DOHH2 (cell line): Measurements from ENCODE around the gene PORCN.

Experiments used
- H3F3A ChIP-seq: fragments of 200-600 bp; sonication (generic), shearing (Covaris generic); 2 replicates; pipeline ENCODE4 v1.6.0; 2016; ENCODE audit warnings: antibody characterized with exemption, mild to moderate bottlenecking; ENCODE audit not compliant: control insufficient read depth, insufficient read depth
- H3K27ac ChIP-seq: fragments of 200-600 bp; sonication (generic); 2 replicates; pipeline ENCODE4 v1.5.1; 2014; ENCODE audit warnings: low read depth, mild to moderate bottlenecking, low read length, moderate library complexity
- H3K27me3 ChIP-seq: fragments of 200-600 bp; sonication (generic); 2 replicates; pipeline ENCODE4 v1.6.1; 2014; ENCODE audit warnings: mild to moderate bottlenecking, low read length, mixed read lengths; ENCODE audit not compliant: control insufficient read depth
- H3K36me3 ChIP-seq: fragments of 200-600 bp; sonication (generic); 2 replicates; pipeline ENCODE4 v1.6.1; 2014; ENCODE audit warnings: mild to moderate bottlenecking, low read length, moderate library complexity, mixed read lengths; ENCODE audit not compliant: control insufficient read depth
- H3K4me1 ChIP-seq: fragments of 200-600 bp; sonication (generic); 2 replicates; pipeline ENCODE4 v1.6.1; 2014; ENCODE audit warnings: mild to moderate bottlenecking, low read length, mixed read lengths; ENCODE audit not compliant: control insufficient read depth
- H3K4me2 ChIP-seq: fragments of 200-600 bp; sonication (generic); 2 replicates; pipeline ENCODE4 v1.6.0; 2014; ENCODE audit warnings: mild to moderate bottlenecking, low read length, moderate library complexity
- H3K4me3 ChIP-seq: fragments of 200-600 bp; sonication (generic); 2 replicates; pipeline ENCODE4 v1.5.1; 2014; ENCODE audit warnings: mild to moderate bottlenecking, low read length, mixed read lengths
- H3K79me2 ChIP-seq: fragments of 200-600 bp; sonication (generic); 2 replicates; pipeline ENCODE4 v1.6.1; 2014; ENCODE audit warnings: mild to moderate bottlenecking, low read length, mixed read lengths; ENCODE audit not compliant: control insufficient read depth
- H3K9me2 ChIP-seq: fragments of 200-600 bp; sonication (generic); replicated peaks from 2 replicates; pipeline ENCODE4 v1.6.1; 2014; ENCODE audit warnings: mild to moderate bottlenecking, low read length, mixed read lengths; ENCODE audit not compliant: control insufficient read depth
- H3K9me3 ChIP-seq: fragments of 200-600 bp; sonication (generic); 2 replicates; pipeline ENCODE4 v1.6.1; 2014; ENCODE audit warnings: antibody characterized with exemption, low read length, mixed read lengths; ENCODE audit not compliant: control insufficient read depth, insufficient read depth
- H4K20me1 ChIP-seq: fragments of 200-600 bp; sonication (generic); 2 replicates; pipeline ENCODE4 v1.6.0; 2014; ENCODE audit warnings: low read depth, mild to moderate bottlenecking, antibody characterized with exemption, low read length, moderate library complexity; ENCODE audit not compliant: control insufficient read depth, insufficient read depth
- EZH2phosphoT487 ChIP-seq: fragments of 200-600 bp; sonication (generic); IDR thresholded peaks from 2 replicates; pipeline ENCODE4 v1.6.1; 2017; ENCODE audit warnings: borderline replicate concordance, mild to moderate bottlenecking, antibody characterized with exemption, low read length, moderate library complexity, mixed read lengths
- TF ChIP-seq, protein P1 (sequence below): fragments of 200-600 bp; sonication (generic); IDR thresholded peaks from one replicate; pipeline ENCODE4 v1.5.1; 2014; ENCODE audit warnings: antibody characterized with exemption, mild to moderate bottlenecking, low read depth, low read length; ENCODE audit not compliant: poor library complexity, severe bottlenecking

Gene PORCN

DNA sequence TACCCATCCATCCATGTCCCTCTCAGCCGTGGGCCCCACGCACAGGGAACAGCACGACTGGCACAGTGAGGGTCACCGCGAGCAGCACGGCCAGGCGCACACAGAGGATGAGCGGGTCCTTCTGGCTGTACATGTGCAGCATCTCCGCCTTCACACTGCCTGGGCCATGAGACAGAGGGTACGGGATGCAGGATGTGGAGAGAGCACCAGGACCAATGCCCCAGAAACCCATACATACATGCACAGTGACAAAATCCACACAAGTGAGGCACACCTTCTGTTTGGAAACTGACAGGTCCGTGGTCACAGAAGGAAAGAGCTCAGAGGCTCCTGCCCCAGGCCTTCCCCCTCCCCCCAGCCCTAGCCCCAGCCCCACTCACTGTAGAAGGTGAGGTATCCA lies 48.2 kb upstream of the PORCN start:
- no peaks in the 10 kb centered on the region for H3K9me3 ChIP-seq
- H3K27me3 ChIP-seq = no peaks in the 10 kb centered on the region
- H3K36me3 ChIP-seq = peaks cover 34% of the 10 kb centered on the region
- H4K20me1 ChIP-seq = no peaks in the 10 kb centered on the region
- no peak for TF ChIP-seq EZH2phosphoT487
- TF ChIP-seq, protein P1, sequence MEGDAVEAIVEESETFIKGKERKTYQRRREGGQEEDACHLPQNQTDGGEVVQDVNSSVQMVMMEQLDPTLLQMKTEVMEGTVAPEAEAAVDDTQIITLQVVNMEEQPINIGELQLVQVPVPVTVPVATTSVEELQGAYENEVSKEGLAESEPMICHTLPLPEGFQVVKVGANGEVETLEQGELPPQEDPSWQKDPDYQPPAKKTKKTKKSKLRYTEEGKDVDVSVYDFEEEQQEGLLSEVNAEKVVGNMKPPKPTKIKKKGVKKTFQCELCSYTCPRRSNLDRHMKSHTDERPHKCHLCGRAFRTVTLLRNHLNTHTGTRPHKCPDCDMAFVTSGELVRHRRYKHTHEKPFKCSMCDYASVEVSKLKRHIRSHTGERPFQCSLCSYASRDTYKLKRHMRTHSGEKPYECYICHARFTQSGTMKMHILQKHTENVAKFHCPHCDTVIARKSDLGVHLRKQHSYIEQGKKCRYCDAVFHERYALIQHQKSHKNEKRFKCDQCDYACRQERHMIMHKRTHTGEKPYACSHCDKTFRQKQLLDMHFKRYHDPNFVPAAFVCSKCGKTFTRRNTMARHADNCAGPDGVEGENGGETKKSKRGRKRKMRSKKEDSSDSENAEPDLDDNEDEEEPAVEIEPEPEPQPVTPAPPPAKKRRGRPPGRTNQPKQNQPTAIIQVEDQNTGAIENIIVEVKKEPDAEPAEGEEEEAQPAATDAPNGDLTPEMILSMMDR = no peak
- no peaks in the 10 kb centered on the region for H3F3A ChIP-seq
- peaks cover 6% of the 10 kb centered on the region for H3K79me2 ChIP-seq
- H3K9me2 ChIP-seq = no peaks in the 10 kb centered on the region
- no peak overlapping the region for H3K4me2 ChIP-seq
- no peaks in the 10 kb centered on the region for H3K4me1 ChIP-seq
- no peak overlapping the region for H3K27ac ChIP-seq
- H3K4me3 ChIP-seq = no peak overlapping the region

DNA sequence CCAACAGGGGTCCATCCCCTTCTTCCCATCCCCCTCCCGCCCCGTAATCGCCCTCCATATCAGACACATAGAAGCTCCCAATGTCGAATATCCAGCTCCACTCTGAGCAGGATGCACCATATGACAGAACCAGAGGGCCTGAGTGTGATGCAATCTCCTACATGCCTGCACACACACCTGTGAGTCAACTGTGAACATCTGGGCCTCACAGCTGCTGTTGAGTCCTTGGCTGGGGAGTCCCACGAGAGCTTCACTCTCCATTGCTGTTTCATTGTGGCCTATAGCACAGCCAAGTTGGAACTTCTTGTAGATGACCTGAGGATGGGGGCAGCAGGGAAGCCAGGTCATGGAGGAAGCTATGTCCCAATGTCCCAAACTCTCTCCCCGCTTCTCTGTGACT lies 47.0 kb upstream of the PORCN start:
- Histone ChIP-seq H3K36me3 (peaks cover 46% of the 10 kb centered on the region), H3K27me3 (no peaks in the 10 kb centered on the region), H3F3A (no peaks in the 10 kb centered on the region), H3K79me2 (peaks cover 18% of the 10 kb centered on the region), H3K4me3 (no peak overlapping the region), H3K27ac (no peak overlapping the region), H3K4me2 (no peak overlapping the region), H3K9me3 (no peaks in the 10 kb centered on the region), H3K4me1 (peaks cover under 1% of the 10 kb centered on the region), H3K9me2 (no peaks in the 10 kb centered on the region), H4K20me1 (no peaks in the 10 kb centered on the region)
- TF ChIP-seq EZH2phosphoT487 = no peak
- TF ChIP-seq, protein P1 = no peak

DNA sequence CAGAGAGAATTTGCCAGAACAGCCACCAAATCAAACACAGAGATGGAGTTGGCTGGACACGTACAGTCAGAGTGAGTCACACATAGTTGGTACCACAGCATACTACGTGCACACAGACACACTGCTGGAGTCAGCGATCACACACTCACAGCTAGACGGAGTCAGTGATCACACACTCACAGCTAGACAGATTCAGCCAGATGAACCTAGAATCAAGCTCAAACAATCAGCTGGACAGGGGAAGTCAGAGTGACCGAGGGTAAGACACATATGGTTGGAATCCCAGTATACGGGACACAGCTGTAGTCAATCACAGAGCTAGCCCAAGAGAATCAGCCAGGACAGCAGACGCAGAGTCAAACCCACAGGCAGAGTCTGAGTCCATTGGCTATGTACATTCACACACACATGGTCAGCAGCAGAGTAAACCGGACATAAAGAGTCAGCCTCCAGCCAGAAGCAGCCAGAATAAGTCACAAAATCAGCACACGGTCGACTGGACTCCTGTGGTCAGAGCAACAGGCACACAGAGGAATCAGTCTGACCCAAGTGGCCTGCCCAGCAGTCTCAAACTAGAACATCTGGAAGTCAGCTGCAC lies 43.4 kb upstream of the PORCN start:
- H3K36me3 ChIP-seq = peaks cover 52% of the 10 kb centered on the region
- TF ChIP-seq EZH2phosphoT487 = no peak
- TF ChIP-seq, protein P1 = no peak
- no peak overlapping the region for H3K27ac ChIP-seq
- peaks cover 20% of the 10 kb centered on the region for H3K4me1 ChIP-seq
- peak overlapping the region; percentile 11; the same call in 1 of the 2 replicates for H3K4me2 ChIP-seq
- no peak overlapping the region for H3K4me3 ChIP-seq
- peaks cover 47% of the 10 kb centered on the region for H3K79me2 ChIP-seq
- H4K20me1 ChIP-seq = no peaks in the 10 kb centered on the region
- no peaks in the 10 kb centered on the region for H3K27me3 ChIP-seq
- no peaks in the 10 kb centered on the region for H3K9me3 ChIP-seq
- no peaks in the 10 kb centered on the region for H3F3A ChIP-seq
- no peaks in the 10 kb centered on the region for H3K9me2 ChIP-seq
